Measurements from ENCODE around the gene WDR91.

WDR91 gene

DNA sequence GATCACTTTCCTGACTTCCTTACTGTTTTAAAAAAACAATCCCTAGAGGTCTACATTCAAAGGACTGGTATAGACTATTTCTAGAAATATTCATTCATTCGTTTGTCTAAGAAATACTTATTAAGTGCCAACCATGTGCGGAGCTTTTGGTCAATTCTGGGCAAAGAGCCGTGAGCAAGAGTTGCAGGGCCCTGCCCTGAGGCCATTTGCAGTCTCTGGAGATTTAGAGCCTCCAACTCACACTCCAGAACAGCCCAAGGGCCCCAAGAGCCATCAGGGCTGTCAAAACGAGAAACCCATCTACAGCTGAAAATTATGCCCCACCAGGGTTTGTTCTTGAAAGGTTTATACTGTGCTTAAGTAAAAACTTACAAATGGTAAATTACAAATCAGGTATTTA is 16.2 kb downstream of the WDR91 start:
- Histone ChIP-seq H3K27me3 (replicated peaks; ENCODE audit: control insufficient read depth, insufficient read depth, low read length) (no peaks in the 10 kb centered on the region), H3K4me1 (ENCODE audit: control insufficient read depth, insufficient read depth, low read length) (peaks cover 4% of the 10 kb centered on the region), H3K9me3 (ENCODE audit: control insufficient read depth, low read length) (no peaks in the 10 kb centered on the region), H3K9ac (ENCODE audit: low read length) (no peak overlapping the region), H3K4me3 (ENCODE audit: low read length) (no peak overlapping the region), H3K36me3 (ENCODE audit: control insufficient read depth, insufficient read depth, low read length, severe bottlenecking) (peaks cover 68% of the 10 kb centered on the region)
- DNase-seq (ENCODE audit: low read depth): no peak

DNA sequence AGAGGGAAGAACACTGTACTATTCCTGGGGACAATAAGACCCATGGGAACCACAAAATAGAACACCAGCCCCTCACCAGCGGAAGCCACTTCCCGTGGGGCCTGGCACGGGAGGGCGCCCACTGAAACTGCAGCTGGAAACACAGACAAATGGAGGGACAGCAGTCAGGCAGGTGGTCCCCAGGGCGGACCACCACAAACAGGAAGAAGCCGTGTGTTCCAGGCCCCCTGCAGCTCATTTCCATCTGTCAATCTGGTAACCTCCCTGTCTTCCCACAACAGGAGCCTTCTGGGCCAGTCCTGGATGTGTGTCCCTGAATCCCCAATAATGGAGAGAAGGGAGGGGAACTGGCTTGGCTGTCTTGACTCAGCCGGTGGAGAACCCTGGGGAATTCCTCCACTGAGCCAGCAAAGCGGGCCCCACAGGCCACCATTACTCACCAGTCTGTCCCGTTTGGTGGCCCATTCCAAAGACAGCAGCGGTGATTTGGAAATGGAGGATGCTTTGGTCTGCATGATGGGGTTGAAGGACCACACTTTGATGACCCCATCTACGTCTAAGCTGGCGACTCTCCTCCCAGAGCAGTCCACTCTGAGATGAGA is 16.7 kb downstream of the WDR91 start:
- no peak for DNase-seq (ENCODE audit: low read depth)
- Histone ChIP-seq H3K27me3 (replicated peaks; ENCODE audit: control insufficient read depth, insufficient read depth, low read length) (no peaks in the 10 kb centered on the region), H3K36me3 (ENCODE audit: control insufficient read depth, insufficient read depth, low read length, severe bottlenecking) (peaks cover 63% of the 10 kb centered on the region)

DNA sequence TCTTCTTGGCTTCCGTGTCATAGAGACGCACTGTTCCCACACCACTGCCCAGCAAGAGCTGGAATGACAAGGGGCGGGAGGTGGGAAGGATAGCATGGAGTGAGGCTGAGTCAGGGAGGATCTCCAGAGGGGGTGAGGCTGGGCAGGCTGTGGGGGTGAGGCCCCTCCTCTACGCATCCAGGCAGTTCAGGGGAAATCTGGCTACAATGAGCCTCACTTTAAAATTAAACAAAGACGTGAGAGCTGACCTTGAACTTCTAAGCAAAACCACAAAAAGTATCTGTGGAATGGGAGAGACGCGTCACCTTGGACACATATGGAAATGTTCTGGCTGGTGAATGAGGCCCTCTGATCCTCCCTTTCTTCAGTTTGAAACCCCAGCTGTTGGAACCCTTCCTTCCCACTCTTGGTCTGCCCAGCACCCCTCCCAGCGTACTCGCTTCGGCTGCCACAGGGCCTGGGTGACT is 17.7 kb downstream of the WDR91 start:
- Histone ChIP-seq H3K4me1 (ENCODE audit: control insufficient read depth, insufficient read depth, low read length) (peaks cover 16% of the 10 kb centered on the region), H3K9me3 (ENCODE audit: control insufficient read depth, low read length) (no peaks in the 10 kb centered on the region), H3K4me3 (ENCODE audit: low read length) (no peak overlapping the region), H3K27me3 (replicated peaks; ENCODE audit: control insufficient read depth, insufficient read depth, low read length) (no peaks in the 10 kb centered on the region), H3K36me3 (ENCODE audit: control insufficient read depth, insufficient read depth, low read length, severe bottlenecking) (peaks cover 62% of the 10 kb centered on the region), H3K9ac (ENCODE audit: low read length) (no peak overlapping the region)
- DNase-seq (ENCODE audit: low read depth): peak; percentile 87

More for the DNA sequence above, 16.7 kb downstream of the WDR91 start:
- H3K4me1 ChIP-seq (ENCODE audit: control insufficient read depth, insufficient read depth, low read length): peaks cover 10% of the 10 kb centered on the region
- H3K4me3 ChIP-seq (ENCODE audit: low read length): no peak overlapping the region
- no peak overlapping the region for H3K9ac ChIP-seq (ENCODE audit: low read length)
- no peaks in the 10 kb centered on the region for H3K9me3 ChIP-seq (ENCODE audit: control insufficient read depth, low read length)

DNA sequence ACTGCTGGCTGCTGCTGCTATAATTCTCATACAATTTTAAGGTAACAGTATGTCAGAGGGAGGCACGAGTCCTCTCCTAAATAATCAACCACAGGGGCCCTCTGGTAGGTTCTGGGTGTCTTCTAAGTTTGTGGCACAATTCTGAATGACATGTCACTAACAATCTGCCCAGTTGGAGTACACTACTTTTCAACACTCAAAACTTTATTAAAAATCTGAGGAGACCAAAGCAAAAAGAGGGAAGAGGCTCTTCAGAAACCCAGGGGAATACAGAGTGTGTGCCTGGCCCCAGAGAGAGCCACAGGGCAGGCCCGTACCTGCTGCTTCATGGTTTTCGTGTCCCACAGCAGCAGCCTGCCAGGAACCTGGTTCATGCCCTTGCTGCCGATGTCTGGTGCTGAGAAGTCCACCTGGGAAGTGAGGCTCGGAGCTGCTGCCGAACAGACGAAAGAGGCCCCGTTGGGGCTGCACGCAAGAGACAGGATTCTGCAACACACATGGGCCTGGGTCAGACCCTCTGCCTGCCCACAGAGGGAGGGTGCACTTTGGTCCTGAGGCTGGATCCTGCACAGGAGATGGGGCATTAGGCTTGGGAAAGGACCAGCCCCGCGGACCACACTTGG is 18.3 kb downstream of the WDR91 start:
- H3K27me3 ChIP-seq (replicated peaks; ENCODE audit: control insufficient read depth, insufficient read depth, low read length): no peaks in the 10 kb centered on the region
- H3K36me3 ChIP-seq (ENCODE audit: control insufficient read depth, insufficient read depth, low read length, severe bottlenecking): peaks cover 68% of the 10 kb centered on the region
- no peak overlapping the region for H3K9ac ChIP-seq (ENCODE audit: low read length)
- peaks cover 16% of the 10 kb centered on the region for H3K4me1 ChIP-seq (ENCODE audit: control insufficient read depth, insufficient read depth, low read length)
- DNase-seq (ENCODE audit: low read depth): no peak
- no peak overlapping the region for H3K4me3 ChIP-seq (ENCODE audit: low read length)
- H3K9me3 ChIP-seq (ENCODE audit: control insufficient read depth, low read length): no peaks in the 10 kb centered on the region

DNA sequence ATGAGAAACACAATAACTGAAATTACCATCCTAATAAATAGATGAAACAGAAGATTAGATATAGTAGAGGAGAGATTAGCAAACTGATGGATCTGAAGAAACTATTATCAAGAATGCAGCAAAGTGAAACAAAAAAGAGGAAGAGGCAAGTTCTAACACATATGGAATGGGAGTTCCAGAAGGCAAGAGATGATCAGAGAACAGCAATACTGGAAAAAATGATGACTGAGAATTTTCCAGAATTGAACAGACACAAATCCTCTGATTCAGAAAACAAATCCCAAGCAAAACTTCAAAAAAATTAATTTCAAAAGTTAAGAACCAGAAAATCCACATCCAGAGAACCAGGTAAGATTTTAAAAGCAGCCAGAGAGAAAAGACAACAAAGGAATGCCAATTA is 20.6 kb downstream of the WDR91 start:
- Histone ChIP-seq H3K36me3 (ENCODE audit: control insufficient read depth, insufficient read depth, low read length, severe bottlenecking) (peaks cover 68% of the 10 kb centered on the region), H3K4me3 (ENCODE audit: low read length) (no peak overlapping the region), H3K9ac (ENCODE audit: low read length) (no peak overlapping the region), H3K4me1 (ENCODE audit: control insufficient read depth, insufficient read depth, low read length) (peaks cover 16% of the 10 kb centered on the region), H3K9me3 (ENCODE audit: control insufficient read depth, low read length) (no peaks in the 10 kb centered on the region), H3K27me3 (replicated peaks; ENCODE audit: control insufficient read depth, insufficient read depth, low read length) (no peaks in the 10 kb centered on the region)
- no peak for DNase-seq (ENCODE audit: low read depth)

DNA sequence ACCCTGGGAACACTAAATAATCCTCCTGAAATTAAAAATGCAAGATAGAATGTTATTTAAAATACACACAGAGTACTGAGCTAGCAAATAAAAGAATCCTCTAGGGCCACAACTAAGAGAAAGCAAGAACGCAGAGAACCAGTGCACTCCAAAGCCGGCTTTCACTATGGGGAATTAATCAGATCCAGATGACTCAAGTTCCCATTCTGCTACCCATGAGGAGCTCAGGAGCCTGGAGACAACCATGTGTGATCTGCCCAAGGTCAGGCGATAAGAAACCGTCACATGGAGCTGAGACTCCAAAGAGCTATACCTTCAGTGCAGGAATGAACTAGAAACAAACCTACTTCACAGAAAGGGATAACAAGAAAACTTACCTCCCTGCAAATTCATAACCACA is 21.4 kb downstream of the WDR91 start:
- H3K4me3 ChIP-seq (ENCODE audit: low read length): no peak overlapping the region
- DNase-seq (ENCODE audit: low read depth): peak; percentile 11
- H3K27me3 ChIP-seq (replicated peaks; ENCODE audit: control insufficient read depth, insufficient read depth, low read length): no peaks in the 10 kb centered on the region
- peaks cover 71% of the 10 kb centered on the region for H3K36me3 ChIP-seq (ENCODE audit: control insufficient read depth, insufficient read depth, low read length, severe bottlenecking)
- H3K9ac ChIP-seq (ENCODE audit: low read length): no peak overlapping the region
- peaks cover 16% of the 10 kb centered on the region for H3K4me1 ChIP-seq (ENCODE audit: control insufficient read depth, insufficient read depth, low read length)
- no peaks in the 10 kb centered on the region for H3K9me3 ChIP-seq (ENCODE audit: control insufficient read depth, low read length)

DNA sequence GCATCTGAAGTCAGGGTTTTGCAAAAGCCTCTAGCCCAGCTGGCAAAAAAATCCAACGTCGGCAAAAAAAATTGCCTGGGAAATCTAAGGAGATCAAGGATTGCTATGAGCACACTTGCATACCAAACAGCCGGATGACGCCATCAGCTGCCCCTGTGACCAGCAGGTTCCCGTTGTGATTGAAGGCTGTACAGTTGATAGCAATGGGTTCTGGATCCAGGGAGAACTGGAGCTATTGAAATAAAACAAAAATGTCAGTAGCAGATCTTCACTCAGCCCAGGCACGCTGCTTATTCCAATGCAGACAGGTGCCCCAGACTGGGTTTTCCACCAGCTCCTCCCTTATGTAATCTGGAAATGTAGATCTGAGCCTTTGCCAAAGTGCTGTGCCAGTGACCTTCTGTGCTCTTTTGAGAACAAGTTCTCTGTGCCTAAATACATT is 22.1 kb downstream of the WDR91 start:
- DNase-seq (ENCODE audit: low read depth): no peak
- Histone ChIP-seq H3K4me1 (ENCODE audit: control insufficient read depth, insufficient read depth, low read length) (peaks cover 14% of the 10 kb centered on the region), H3K27me3 (replicated peaks; ENCODE audit: control insufficient read depth, insufficient read depth, low read length) (no peaks in the 10 kb centered on the region), H3K9ac (ENCODE audit: low read length) (no peak overlapping the region), H3K36me3 (ENCODE audit: control insufficient read depth, insufficient read depth, low read length, severe bottlenecking) (peaks cover 70% of the 10 kb centered on the region), H3K9me3 (ENCODE audit: control insufficient read depth, low read length) (peaks cover 3% of the 10 kb centered on the region), H3K4me3 (ENCODE audit: low read length) (no peak overlapping the region)

DNA sequence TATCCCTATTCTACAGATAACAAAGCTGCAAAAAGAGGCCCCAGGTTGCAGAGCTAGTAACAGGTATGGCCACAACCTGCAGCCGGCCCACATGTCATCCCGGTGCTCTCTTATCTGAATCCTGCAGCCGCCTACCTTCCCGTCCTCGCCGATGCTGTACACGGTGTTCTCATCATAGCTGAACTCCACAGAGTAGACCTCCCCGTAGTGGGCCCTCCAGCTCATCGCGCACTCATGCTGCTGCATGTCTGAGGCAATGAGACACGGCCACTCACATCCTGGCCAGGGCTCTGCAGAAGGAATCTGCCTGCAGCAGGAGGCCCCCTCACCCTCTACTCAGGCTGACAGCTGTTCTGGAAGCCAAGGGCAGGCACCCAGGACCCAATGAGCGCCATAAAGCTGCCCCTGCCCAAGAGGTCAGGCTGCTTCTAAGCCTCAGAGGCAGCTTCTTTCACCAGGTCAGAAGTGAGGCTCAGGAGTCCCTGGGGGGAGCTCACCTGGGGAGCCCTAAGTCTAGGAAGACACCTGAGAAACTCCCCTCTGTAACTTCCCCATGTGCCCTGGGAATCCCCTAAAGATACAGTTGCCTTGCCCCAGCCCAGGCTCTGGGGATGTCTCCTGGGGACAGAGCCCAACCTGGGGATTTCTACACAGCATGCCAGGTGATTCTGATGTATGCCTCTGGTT is 22.9 kb downstream of the WDR91 start:
- H3K27me3 ChIP-seq (replicated peaks; ENCODE audit: control insufficient read depth, insufficient read depth, low read length): no peaks in the 10 kb centered on the region
- no peak for DNase-seq (ENCODE audit: low read depth)
- H3K4me1 ChIP-seq (ENCODE audit: control insufficient read depth, insufficient read depth, low read length): peaks cover 14% of the 10 kb centered on the region
- no peak overlapping the region for H3K9ac ChIP-seq (ENCODE audit: low read length)
- no peak overlapping the region for H3K4me3 ChIP-seq (ENCODE audit: low read length)
- H3K36me3 ChIP-seq (ENCODE audit: control insufficient read depth, insufficient read depth, low read length, severe bottlenecking): peaks cover 70% of the 10 kb centered on the region
- peaks cover 11% of the 10 kb centered on the region for H3K9me3 ChIP-seq (ENCODE audit: control insufficient read depth, low read length)

DNA sequence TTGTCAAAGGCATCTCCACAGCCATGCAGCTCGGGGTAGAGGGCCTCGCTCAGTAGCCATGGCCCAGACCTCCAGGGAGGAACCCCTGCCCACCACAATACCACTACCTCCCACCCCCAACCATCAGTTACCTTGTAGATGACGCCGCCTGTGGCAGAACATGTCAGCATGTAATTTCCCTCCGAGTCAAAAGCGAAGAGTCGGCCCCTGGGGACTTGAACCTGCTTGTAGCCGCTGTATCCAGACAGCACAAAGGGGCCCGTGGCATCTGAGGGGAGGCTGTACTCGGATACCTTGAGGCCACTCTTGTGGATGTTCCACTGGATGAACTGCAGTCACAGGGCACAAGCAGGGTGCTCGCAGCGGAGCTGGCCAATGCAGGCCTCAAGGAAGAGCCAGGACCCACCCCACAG is 24.5 kb downstream of the WDR91 start:
- Histone ChIP-seq H3K4me1 (ENCODE audit: control insufficient read depth, insufficient read depth, low read length) (peaks cover 14% of the 10 kb centered on the region), H3K4me3 (ENCODE audit: low read length) (no peak overlapping the region), H3K9me3 (ENCODE audit: control insufficient read depth, low read length) (peaks cover 27% of the 10 kb centered on the region), H3K27me3 (replicated peaks; ENCODE audit: control insufficient read depth, insufficient read depth, low read length) (no peaks in the 10 kb centered on the region), H3K9ac (ENCODE audit: low read length) (no peak overlapping the region), H3K36me3 (ENCODE audit: control insufficient read depth, insufficient read depth, low read length, severe bottlenecking) (peaks cover 73% of the 10 kb centered on the region)
- DNase-seq (ENCODE audit: low read depth): no peak

DNA sequence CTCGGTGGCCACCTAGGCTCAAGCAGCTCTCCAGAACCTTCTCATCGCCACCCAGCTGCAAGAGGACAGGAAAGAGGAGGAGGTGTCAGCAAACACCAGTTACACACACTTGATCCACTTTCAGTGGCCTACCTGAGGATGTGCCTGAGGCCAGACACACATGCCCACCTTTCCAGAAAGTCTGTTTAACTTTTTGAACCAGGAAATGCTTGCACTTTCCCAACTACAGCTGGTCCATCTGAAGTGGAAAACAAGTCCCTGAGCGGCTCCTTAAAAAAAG is 25.1 kb downstream of the WDR91 start:
- peaks cover 80% of the 10 kb centered on the region for H3K36me3 ChIP-seq (ENCODE audit: control insufficient read depth, insufficient read depth, low read length, severe bottlenecking)
- H3K9me3 ChIP-seq (ENCODE audit: control insufficient read depth, low read length): peaks cover 33% of the 10 kb centered on the region
- no peak overlapping the region for H3K9ac ChIP-seq (ENCODE audit: low read length)
- no peak overlapping the region for H3K4me3 ChIP-seq (ENCODE audit: low read length)
- H3K27me3 ChIP-seq (replicated peaks; ENCODE audit: control insufficient read depth, insufficient read depth, low read length): no peaks in the 10 kb centered on the region
- no peak for DNase-seq (ENCODE audit: low read depth)
- H3K4me1 ChIP-seq (ENCODE audit: control insufficient read depth, insufficient read depth, low read length): peaks cover 14% of the 10 kb centered on the region

DNA sequence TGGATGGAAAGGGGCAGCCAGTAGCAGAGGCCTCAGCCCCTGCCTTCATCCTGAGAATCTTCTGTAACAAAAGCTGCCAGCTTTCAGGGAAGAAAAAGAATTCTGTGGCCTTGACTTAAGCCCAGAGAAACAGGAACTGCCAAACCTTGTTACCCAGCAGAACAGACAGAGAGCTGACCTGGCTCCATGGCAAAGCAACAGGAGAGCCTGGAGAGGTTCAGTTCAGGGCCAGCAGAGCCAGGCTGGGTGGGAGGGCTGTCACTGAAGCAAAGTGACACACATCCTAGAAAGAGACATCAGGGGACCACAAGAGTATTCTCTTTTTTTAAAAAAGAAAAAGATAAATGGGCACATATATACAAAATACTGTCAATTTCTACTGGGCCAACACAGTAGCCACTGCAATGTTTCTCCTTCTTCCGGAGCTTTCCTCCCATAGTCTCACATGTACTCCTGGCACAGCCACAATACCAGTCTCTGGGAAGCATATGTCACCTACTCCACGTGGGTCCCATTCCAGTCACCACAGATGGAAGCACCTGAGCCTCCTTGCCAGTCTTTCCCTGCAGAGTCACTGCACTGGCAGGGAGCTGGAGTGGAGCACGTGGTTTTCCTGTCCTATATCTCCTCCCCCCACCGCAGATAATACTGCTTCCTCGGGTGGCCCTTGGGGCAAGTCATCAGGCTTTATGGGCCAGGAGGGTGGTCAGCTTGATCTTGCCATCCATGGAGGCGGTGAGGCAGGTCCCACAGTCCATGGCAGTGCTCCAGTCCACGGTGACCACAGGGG is 25.7 kb downstream of the WDR91 start:
- Histone ChIP-seq H3K4me3 (ENCODE audit: low read length) (no peak overlapping the region), H3K27me3 (replicated peaks; ENCODE audit: control insufficient read depth, insufficient read depth, low read length) (no peaks in the 10 kb centered on the region), H3K9ac (ENCODE audit: low read length) (no peak overlapping the region), H3K36me3 (ENCODE audit: control insufficient read depth, insufficient read depth, low read length, severe bottlenecking) (peaks cover 85% of the 10 kb centered on the region), H3K4me1 (ENCODE audit: control insufficient read depth, insufficient read depth, low read length) (peaks cover 14% of the 10 kb centered on the region), H3K9me3 (ENCODE audit: control insufficient read depth, low read length) (peaks cover 39% of the 10 kb centered on the region)
- DNase-seq (ENCODE audit: low read depth): no peak
